GM21447 (cell line): ENCODE results near the gene TRIM29.

Source experiments
- ATAC-seq: cut with Tn5 transposase; IDR thresholded peaks from one replicate; pipeline ENCODE4 v1.9.1; 2021; ENCODE audit not compliant: unreplicated experiment

TRIM29 gene

DNA sequence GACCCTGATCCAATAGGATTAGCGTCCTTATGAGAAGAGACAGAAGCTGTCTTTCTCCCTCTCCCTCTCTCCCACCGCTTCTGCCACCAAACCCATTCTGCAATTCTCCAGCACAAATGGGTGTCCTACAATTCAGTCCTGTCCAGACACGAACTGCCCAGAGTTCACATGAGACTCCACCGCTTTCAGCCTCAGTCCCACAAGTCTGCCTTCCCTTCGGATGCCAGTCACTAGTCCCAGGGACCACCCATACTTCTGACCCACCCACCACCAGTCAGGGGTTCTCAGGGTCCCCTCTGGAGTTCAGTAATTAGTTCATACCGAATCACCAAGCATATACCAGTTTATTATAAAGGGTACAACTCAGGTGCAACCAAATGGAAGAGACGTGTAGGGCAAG lies 73.6 kb downstream of the TRIM29 start:
- ATAC-seq: no peak

DNA sequence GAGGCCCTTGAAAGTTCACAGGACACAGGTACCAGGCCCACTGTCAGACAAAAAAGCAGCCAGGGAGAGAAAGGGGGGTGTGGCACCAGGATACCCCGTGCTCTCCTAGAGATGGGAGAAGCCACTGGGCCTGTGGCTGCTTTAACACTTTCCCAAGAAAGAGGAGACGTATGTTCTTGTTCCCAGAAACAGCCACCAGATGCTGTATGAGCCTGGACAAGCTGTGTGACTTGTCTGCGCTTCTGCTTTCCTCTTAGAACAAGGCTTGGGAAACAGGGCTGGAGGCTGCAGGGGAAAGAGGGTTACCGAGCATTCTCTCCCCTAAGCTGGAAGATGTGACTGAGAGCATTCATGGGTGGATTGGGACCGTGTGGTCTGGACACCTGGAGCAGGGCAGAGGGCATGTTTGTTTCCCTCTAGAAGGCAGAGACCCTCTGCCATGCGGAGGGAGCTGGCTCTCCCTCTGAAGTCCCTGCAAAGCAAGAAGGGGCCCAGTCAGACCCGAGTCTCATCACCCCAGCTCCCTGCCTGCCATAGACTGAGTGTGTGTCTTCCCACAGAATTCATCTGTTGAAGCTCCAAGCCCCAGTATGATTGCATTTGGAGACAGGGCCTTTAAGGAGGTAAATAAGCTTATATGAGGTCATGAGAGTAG lies 74.1 kb downstream of the TRIM29 start:
- ATAC-seq: no peak

DNA sequence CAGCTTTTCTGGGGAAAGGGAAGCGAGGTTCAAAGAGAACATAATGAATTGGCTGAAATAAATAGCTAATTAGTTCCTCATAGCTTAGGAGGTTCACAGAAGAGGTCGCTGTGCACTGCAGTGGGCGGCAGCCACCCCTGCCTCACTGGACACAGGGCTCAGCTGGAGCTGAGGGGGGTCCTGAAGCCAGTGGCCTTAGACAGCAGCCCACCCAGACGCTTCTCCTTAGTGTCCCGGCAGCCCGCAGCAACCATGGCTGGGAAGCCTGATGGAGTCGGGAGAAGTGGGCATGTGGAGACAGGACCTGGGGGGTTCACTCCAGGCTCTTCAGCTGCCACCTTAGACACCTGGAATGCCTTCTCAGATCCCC lies 75.4 kb downstream of the TRIM29 start:
- no peak for ATAC-seq

DNA sequence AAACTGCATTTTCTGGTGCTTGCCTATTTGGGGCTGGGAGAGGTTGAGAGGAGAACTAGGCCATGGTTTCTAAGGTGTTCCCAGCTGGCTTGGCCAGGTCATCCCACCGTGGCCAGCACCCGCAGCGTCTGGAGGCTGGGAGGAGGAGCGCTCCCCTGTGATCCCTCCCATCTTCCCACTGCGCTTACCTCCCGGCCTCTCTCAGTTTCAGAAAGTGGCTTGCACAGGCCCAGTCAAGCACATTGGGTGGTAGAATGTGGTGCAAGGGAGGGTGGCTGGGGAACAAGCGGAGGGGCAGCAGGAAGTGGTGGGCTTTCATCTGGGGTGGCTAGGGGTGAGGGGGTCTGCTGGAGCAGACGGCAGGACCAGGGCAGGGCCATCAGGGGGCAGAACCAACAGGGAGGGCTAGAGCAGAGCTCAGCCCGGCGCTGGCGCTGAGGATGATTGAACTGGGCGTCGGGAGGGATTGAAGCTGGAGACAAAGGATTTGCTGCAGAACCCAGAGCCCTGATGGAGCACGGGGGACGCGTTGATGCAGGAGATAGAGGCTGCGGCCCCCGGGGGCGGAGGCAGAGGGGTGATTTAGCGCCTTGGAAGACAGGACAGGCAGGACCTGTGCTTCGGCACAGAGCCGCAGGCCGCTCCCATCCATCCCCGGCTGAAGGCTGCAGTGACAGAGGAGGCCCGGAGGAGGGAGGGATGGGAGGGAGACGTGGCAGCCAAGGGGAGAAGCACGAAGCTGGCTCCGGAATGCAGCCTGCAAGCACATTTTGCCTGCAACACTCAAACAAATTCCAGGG lies 76.0 kb downstream of the TRIM29 start:
- ATAC-seq: no peak
